ENCODE results near the gene MRPL32.

Gene MRPL32

GRCh38 chr7:42910306-42910705 lies 21.9 kb upstream of the MRPL32 start:
- Histone ChIP-seq H3K9me2 (replicated peaks; ENCODE audit: control insufficient read depth, low read length) (no peaks in the 10 kb centered on the region), H3K4me2 (ENCODE audit: low read length) (peak overlapping the region; percentile 81), H3K36me3 (ENCODE audit: control insufficient read depth, low read length) (peaks cover 22% of the 10 kb centered on the region), H3F3A (ENCODE audit: control insufficient read depth, insufficient read depth) (peaks cover 24% of the 10 kb centered on the region), H3K27ac (ENCODE audit: low read depth, low read length) (no peak overlapping the region), H3K79me2 (ENCODE audit: control insufficient read depth, low read length) (peaks cover 16% of the 10 kb centered on the region), H3K4me1 (ENCODE audit: control insufficient read depth, low read length) (peaks cover 24% of the 10 kb centered on the region), H3K27me3 (ENCODE audit: control insufficient read depth, low read length) (no peaks in the 10 kb centered on the region), H3K4me3 (ENCODE audit: low read length) (peak overlapping the region; percentile 86), H3K9me3 (ENCODE audit: control insufficient read depth, insufficient read depth, low read length) (no peaks in the 10 kb centered on the region), H4K20me1 (ENCODE audit: control insufficient read depth, insufficient read depth, low read depth, low read length) (no peaks in the 10 kb centered on the region)
- no peak for TF ChIP-seq EZH2phosphoT487 (IDR thresholded peaks at IDR 0.05; ENCODE audit: borderline replicate concordance, low read length)
- TF ChIP-seq, protein P1, sequence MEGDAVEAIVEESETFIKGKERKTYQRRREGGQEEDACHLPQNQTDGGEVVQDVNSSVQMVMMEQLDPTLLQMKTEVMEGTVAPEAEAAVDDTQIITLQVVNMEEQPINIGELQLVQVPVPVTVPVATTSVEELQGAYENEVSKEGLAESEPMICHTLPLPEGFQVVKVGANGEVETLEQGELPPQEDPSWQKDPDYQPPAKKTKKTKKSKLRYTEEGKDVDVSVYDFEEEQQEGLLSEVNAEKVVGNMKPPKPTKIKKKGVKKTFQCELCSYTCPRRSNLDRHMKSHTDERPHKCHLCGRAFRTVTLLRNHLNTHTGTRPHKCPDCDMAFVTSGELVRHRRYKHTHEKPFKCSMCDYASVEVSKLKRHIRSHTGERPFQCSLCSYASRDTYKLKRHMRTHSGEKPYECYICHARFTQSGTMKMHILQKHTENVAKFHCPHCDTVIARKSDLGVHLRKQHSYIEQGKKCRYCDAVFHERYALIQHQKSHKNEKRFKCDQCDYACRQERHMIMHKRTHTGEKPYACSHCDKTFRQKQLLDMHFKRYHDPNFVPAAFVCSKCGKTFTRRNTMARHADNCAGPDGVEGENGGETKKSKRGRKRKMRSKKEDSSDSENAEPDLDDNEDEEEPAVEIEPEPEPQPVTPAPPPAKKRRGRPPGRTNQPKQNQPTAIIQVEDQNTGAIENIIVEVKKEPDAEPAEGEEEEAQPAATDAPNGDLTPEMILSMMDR (IDR thresholded peaks at IDR 0.05; ENCODE audit: low read depth, low read length, poor library complexity, severe bottlenecking): no peak

GRCh38 chr7:42911454-42912447 lies 20.4 kb upstream of the MRPL32 start, which contains the start of gene C7orf25:
TSS of gene C7orf25 (minus strand) at chr7:42912070. CDS start at chr7:42910900, 1,170 bp downstream.
- Histone ChIP-seq H3F3A (ENCODE audit: control insufficient read depth, insufficient read depth) (peaks cover 28% of the 10 kb centered on the region), H3K27me3 (ENCODE audit: control insufficient read depth, low read length) (no peaks in the 10 kb centered on the region), H3K36me3 (ENCODE audit: control insufficient read depth, low read length) (peaks cover 37% of the 10 kb centered on the region), H3K4me1 (ENCODE audit: control insufficient read depth, low read length) (peaks cover 35% of the 10 kb centered on the region), H3K4me3 (ENCODE audit: low read length) (peak within 1 kb of the TSS; percentile 86), H3K9me2 (replicated peaks; ENCODE audit: control insufficient read depth, low read length) (no peaks in the 10 kb centered on the region), H3K4me2 (ENCODE audit: low read length) (peak within 1 kb of the TSS; percentile 81), H3K27ac (ENCODE audit: low read depth, low read length) (0 out of 2 replicates have a peak within 1 kb of the TSS, but pooled peaks have one; percentile 8), H4K20me1 (ENCODE audit: control insufficient read depth, insufficient read depth, low read depth, low read length) (no peaks in the 10 kb centered on the region), H3K9me3 (ENCODE audit: control insufficient read depth, insufficient read depth, low read length) (no peaks in the 10 kb centered on the region), H3K79me2 (ENCODE audit: control insufficient read depth, low read length) (peaks cover 16% of the 10 kb centered on the region)
- TF ChIP-seq, protein P1 (IDR thresholded peaks at IDR 0.05; ENCODE audit: low read depth, low read length, poor library complexity, severe bottlenecking): peak; percentile 35
- TF ChIP-seq EZH2phosphoT487 (IDR thresholded peaks at IDR 0.05; ENCODE audit: borderline replicate concordance, low read length): no peak

- no peak for TF ChIP-seq EZH2phosphoT487 (IDR thresholded peaks at IDR 0.05; ENCODE audit: borderline replicate concordance, low read length)
- TF ChIP-seq, protein P1 (IDR thresholded peaks at IDR 0.05; ENCODE audit: low read depth, low read length, poor library complexity, severe bottlenecking): no peak
- Histone ChIP-seq H3F3A (ENCODE audit: control insufficient read depth, insufficient read depth) (peaks cover 28% of the 10 kb centered on the region), H3K9me3 (ENCODE audit: control insufficient read depth, insufficient read depth, low read length) (no peaks in the 10 kb centered on the region), H3K9me2 (replicated peaks; ENCODE audit: control insufficient read depth, low read length) (no peaks in the 10 kb centered on the region), H3K79me2 (ENCODE audit: control insufficient read depth, low read length) (peaks cover 16% of the 10 kb centered on the region), H3K4me1 (ENCODE audit: control insufficient read depth, low read length) (peaks cover 35% of the 10 kb centered on the region), H3K27ac (ENCODE audit: low read depth, low read length) (no peak overlapping the region), H3K4me3 (ENCODE audit: low read length) (no peak overlapping the region), H3K36me3 (ENCODE audit: control insufficient read depth, low read length) (peaks cover 53% of the 10 kb centered on the region), H4K20me1 (ENCODE audit: control insufficient read depth, insufficient read depth, low read depth, low read length) (no peaks in the 10 kb centered on the region), H3K4me2 (ENCODE audit: low read length) (no peak overlapping the region), H3K27me3 (ENCODE audit: control insufficient read depth, low read length) (no peaks in the 10 kb centered on the region)
These were observed 18.6 kb upstream of the MRPL32 start for GRCh38 chr7:42913591-42913990.
